H1 (cell line): ENCODE measurements around the gene TP63.

Source experiments
- CREB1 ChIP-seq: IDR thresholded peaks from 2 replicates; pipeline ENCODE4 v1.6.1; 2012; ENCODE audit warnings: inconsistent platforms
- CTCF ChIP-seq, 3 experiments: IDR thresholded peaks; 1 replicate in 2 of 3; 2 replicates in 1 of 3; pipeline versions ENCODE4 v1.5.1 to v1.6.1; 2011; ENCODE audit warnings: low read length in 3 of 3, mild to moderate bottlenecking in 3 of 3, inconsistent platforms in 2 of 3, low read depth in 1 of 3, moderate library complexity in 1 of 3; ENCODE audit not compliant: insufficient read depth in 1 of 3; ENCODE audit errors: control extremely low read depth in 1 of 3
- EZH2 ChIP-seq: fragments of 200-600 bp; sonication (generic); IDR thresholded peaks from 2 replicates; pipeline ENCODE4 v1.7.1; 2012; ENCODE audit warnings: low read depth, mild to moderate bottlenecking, moderate library complexity, low read length, inconsistent platforms; ENCODE audit not compliant: severe bottlenecking
- KDM5A ChIP-seq: fragments of 200-600 bp; IDR thresholded peaks from 2 replicates; pipeline ENCODE4 v1.7.1; 2012; ENCODE audit warnings: mild to moderate bottlenecking, low read length, inconsistent platforms, mixed read lengths
- POLR2AphosphoS5 ChIP-seq: IDR thresholded peaks from 2 replicates; pipeline ENCODE4 v1.6.1; 2011; ENCODE audit warnings: low read depth, low read length
- RFX5 ChIP-seq: IDR thresholded peaks from 2 replicates; pipeline ENCODE4 v1.6.1; 2011; ENCODE audit warnings: low read depth, low read length, improper control_type of control experiment, borderline replicate concordance
- SIN3A ChIP-seq, 2 experiments: IDR thresholded peaks in 1 of 2; conservative IDR thresholded peaks in 1 of 2; 2 replicates each; pipeline ENCODE4 v1.6.1; 2011 to 2012; ENCODE audit warnings: low read length in 2 of 2, improper control_type of control experiment in 1 of 2, low read depth in 1 of 2, mild to moderate bottlenecking in 1 of 2
- SP1 ChIP-seq: IDR thresholded peaks from 2 replicates; pipeline ENCODE4 v1.6.1; 2011; ENCODE audit warnings: low read depth, low read length

GRCh38 chr3:189689625-189690024 lies 58.4 kb downstream of the TP63 start:
- TF ChIP-seq KDM5A = no peak
- no peak for TF ChIP-seq RFX5
- no peak for TF ChIP-seq EZH2
- TF ChIP-seq POLR2AphosphoS5 = no peak
- TF ChIP-seq SP1 = no peak
- TF ChIP-seq SIN3A (conservative IDR thresholded peaks at IDR 0.05 in 1 of 2, IDR thresholded peaks at IDR 0.05 in 1 of 2; ENCODE audit: low read depth in 1 of 2, low read length in 2 of 2) = no peak
- TF ChIP-seq CREB1 = no peak
- TF ChIP-seq CTCF (IDR thresholded peaks at IDR 0.05; ENCODE audit: control extremely low read depth in 1 of 3, insufficient read depth in 1 of 3, low read depth in 1 of 3, low read length in 3 of 3) = no peak
